Measurements from ENCODE around the gene AFDN.

GRCh38 chr6:168007592-168008338 is 181.1 kb downstream of the AFDN start:
- TF ChIP-seq EP300 (IDR thresholded peaks at IDR 0.05; ENCODE audit: borderline replicate concordance in 1 of 2, low read depth in 2 of 2, low read length in 2 of 2), result no peak
- TF ChIP-seq POLR2A (IDR thresholded peaks at IDR 0.05; ENCODE audit: control extremely low read depth in 1 of 2, low read depth in 2 of 2, low read length in 2 of 2), result no peak
- no peak for TF ChIP-seq POLR2AphosphoS5 (IDR thresholded peaks at IDR 0.05; ENCODE audit: low read depth, low read length)
- no peak for TF ChIP-seq CTCF (IDR thresholded peaks at IDR 0.05; ENCODE audit: control extremely low read depth in 1 of 3, insufficient read depth in 1 of 3, low read depth in 1 of 3, low read length in 3 of 3)

All from H1 (cell line).